Measurements from ENCODE around the gene PLXNA4. TPM values are rescaled to one million over a fixed set of nuclear protein-coding genes. Genes with fewer than 3 reads are reported as not detected.
A peak's percentile ranks its signal among the peaks of the same experiment; 100 is the strongest.

Gene PLXNA4
- total and polyA plus RNA-seq, 2 experiments from 2014 or later, result 7.3 to 33.3 TPM

DNA sequence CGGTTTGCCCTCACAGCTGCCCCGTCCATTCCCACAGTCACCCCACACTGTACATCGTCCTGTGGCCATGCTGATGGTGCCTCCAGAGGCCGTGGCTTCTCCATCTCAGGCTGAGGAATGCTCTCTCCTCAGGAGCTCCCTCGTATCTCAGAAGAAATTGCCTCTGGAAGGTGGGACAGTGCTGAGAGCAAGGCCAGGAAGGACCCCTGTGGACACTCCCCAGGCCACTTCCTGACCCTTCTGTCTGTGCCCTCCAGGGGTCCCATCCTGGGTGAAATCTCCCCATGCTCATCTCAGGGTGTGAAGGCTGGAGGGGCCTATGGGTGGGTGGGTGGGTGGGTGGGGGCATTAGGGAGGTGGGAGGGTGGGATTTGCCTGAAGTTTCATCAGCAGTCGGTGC is 454.3 kb downstream of the PLXNA4 start:
- DNase-seq (ENCODE audit: low read depth in 1 of 2, low spot score in 1 of 2), result no peak
- Histone ChIP-seq H3K9me3 (ENCODE audit: low read depth) (no peaks in the 10 kb centered on the region), H3K27ac (no peak overlapping the region), H3K4me1 (ENCODE audit: low read depth) (no peaks in the 10 kb centered on the region), H3K36me3 (no peaks in the 10 kb centered on the region), H3K4me3 (no peak overlapping the region), H3K27me3 (no peaks in the 10 kb centered on the region)
- TF ChIP-seq, protein P1, sequence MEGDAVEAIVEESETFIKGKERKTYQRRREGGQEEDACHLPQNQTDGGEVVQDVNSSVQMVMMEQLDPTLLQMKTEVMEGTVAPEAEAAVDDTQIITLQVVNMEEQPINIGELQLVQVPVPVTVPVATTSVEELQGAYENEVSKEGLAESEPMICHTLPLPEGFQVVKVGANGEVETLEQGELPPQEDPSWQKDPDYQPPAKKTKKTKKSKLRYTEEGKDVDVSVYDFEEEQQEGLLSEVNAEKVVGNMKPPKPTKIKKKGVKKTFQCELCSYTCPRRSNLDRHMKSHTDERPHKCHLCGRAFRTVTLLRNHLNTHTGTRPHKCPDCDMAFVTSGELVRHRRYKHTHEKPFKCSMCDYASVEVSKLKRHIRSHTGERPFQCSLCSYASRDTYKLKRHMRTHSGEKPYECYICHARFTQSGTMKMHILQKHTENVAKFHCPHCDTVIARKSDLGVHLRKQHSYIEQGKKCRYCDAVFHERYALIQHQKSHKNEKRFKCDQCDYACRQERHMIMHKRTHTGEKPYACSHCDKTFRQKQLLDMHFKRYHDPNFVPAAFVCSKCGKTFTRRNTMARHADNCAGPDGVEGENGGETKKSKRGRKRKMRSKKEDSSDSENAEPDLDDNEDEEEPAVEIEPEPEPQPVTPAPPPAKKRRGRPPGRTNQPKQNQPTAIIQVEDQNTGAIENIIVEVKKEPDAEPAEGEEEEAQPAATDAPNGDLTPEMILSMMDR (IDR thresholded peaks at IDR 0.05; ENCODE audit: low read depth, low read length), result no peak

DNA sequence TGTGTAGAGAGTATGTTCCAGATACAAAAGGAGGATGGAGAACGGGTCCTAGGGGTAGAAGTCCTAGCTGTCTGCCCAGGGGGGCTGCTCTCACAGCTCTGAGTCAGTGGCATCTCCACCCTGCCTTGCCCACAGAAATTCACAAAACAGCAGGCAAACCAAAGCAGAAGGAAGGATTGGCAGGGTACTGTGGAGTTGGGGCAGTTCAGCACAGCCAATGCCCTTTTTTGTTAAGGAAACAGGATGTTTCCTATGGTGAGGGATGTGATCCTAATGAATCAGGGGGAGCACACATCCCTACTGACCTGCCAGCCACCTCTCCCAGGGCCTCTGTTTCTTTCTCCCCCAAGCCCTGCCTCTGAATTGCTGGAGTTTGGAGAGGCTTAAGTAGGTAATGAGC is 457.6 kb downstream of the PLXNA4 start:
- TF ChIP-seq, protein P1 (IDR thresholded peaks at IDR 0.05; ENCODE audit: low read depth, low read length), result no peak

DNA sequence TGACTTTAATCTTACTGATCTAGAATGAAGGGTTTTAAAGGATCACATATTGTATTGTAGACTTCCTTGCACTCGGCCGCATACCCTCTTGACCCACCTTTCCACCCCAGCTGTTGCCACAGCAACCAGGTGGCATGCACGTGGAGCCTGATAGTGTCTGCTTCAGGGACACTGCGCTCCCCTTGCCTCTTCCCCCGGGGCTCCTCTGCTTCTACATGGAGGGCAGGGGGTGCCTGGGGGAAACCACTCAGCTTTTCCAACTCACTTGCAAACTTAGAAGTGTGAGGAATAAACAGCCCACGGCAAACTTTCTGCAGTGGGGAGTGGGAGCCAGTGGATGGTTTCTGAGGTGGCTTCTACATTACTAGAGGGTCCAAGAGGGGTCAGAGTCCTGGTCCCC is 458.6 kb downstream of the PLXNA4 start:
- no peak for DNase-seq (ENCODE audit: low read depth in 1 of 2, low spot score in 1 of 2)
- Histone ChIP-seq H3K4me1 (ENCODE audit: low read depth) (no peaks in the 10 kb centered on the region), H3K4me3 (no peak overlapping the region), H3K27me3 (no peaks in the 10 kb centered on the region), H3K36me3 (no peaks in the 10 kb centered on the region), H3K9me3 (ENCODE audit: low read depth) (no peaks in the 10 kb centered on the region), H3K27ac (no peak overlapping the region)
- TF ChIP-seq, protein P1 (IDR thresholded peaks at IDR 0.05; ENCODE audit: low read depth, low read length), result no peak

More for the DNA sequence above, 457.6 kb downstream of the PLXNA4 start:
- H3K27ac ChIP-seq, result no peak overlapping the region
- H3K36me3 ChIP-seq, result no peaks in the 10 kb centered on the region
- no peaks in the 10 kb centered on the region for H3K9me3 ChIP-seq (ENCODE audit: low read depth)
- H3K4me1 ChIP-seq (ENCODE audit: low read depth), result no peaks in the 10 kb centered on the region
- H3K27me3 ChIP-seq, result no peaks in the 10 kb centered on the region
- H3K4me3 ChIP-seq, result no peak overlapping the region
- DNase-seq (ENCODE audit: low read depth in 1 of 2, low spot score in 1 of 2), result no peak

DNA sequence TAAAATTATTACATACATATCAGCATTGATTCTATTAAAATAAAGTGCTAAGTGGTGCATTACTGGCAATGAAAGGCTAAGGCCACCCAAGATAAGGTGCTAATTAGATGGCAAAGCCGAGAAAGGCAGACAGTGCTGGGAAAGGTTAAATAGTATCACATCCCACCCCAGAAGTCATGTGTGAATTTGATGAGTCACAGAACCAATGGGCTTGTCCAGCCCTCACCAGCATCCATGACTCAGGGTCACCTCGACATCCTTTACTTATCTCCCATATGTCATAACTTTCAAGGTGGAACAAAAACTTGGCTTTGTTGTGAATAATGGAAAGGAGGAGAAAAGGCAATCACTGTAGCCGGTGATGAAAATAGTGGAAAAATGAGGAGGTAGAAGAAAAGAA is 459.1 kb downstream of the PLXNA4 start:
- H3K4me1 ChIP-seq (ENCODE audit: low read depth), result no peaks in the 10 kb centered on the region
- no peaks in the 10 kb centered on the region for H3K27me3 ChIP-seq
- TF ChIP-seq, protein P1 (IDR thresholded peaks at IDR 0.05; ENCODE audit: low read depth, low read length), result no peak
- peak in 1 of 2 donors; percentile 21 for DNase-seq (ENCODE audit: low read depth in 1 of 2, low spot score in 1 of 2)
- no peaks in the 10 kb centered on the region for H3K36me3 ChIP-seq
- H3K27ac ChIP-seq, result no peak overlapping the region
- H3K9me3 ChIP-seq (ENCODE audit: low read depth), result no peaks in the 10 kb centered on the region
- H3K4me3 ChIP-seq, result no peak overlapping the region

DNA sequence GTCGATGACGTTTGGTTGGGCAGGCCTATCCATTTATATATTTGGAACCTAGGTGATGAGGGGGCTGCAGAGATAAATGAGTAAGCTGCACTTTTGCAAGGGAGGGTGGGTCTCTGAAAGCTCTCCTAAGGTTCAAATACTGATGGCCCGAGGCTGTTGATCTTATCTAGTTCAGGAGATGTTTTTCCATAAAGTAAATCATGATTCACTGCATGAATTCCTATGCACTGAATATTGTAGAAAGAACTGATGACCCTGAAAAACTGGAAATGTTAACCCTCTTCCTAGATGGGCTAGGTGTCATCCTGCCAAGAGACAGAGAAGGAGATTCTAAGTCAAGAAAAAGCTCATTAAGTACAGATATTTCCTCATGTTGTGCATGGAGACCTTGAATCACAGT is 459.9 kb downstream of the PLXNA4 start:
- H3K27me3 ChIP-seq, result no peaks in the 10 kb centered on the region
- H3K9me3 ChIP-seq (ENCODE audit: low read depth), result no peaks in the 10 kb centered on the region
- TF ChIP-seq, protein P1 (IDR thresholded peaks at IDR 0.05; ENCODE audit: low read depth, low read length), result no peak
- no peak overlapping the region for H3K4me3 ChIP-seq
- H3K36me3 ChIP-seq, result no peaks in the 10 kb centered on the region
- H3K4me1 ChIP-seq (ENCODE audit: low read depth), result no peaks in the 10 kb centered on the region
- no peak overlapping the region for H3K27ac ChIP-seq
- DNase-seq (ENCODE audit: low read depth in 1 of 2, low spot score in 1 of 2), result no peak

DNA sequence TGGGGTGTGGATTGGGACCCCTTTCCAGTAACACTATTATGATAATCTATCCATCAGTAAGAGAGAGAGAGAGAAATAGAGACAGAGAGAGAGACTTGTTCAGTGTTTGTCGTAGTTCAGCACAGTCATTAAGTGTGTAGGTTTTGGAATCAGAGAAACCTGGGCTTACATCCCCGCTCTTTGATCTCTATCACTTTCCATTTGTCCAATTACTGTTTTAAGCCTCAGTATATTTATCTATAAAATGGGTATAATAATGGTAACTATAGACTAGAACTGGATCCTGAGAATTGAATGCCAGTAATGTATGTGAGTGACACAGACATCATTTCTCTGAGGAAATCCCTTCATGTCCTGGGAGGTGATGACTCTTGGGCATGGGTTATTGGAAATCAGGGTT is 460.5 kb downstream of the PLXNA4 start:
- TF ChIP-seq, protein P1 (IDR thresholded peaks at IDR 0.05; ENCODE audit: low read depth, low read length), result no peak
- H3K4me3 ChIP-seq, result no peak overlapping the region
- no peaks in the 10 kb centered on the region for H3K4me1 ChIP-seq (ENCODE audit: low read depth)
- no peaks in the 10 kb centered on the region for H3K36me3 ChIP-seq
- no peaks in the 10 kb centered on the region for H3K9me3 ChIP-seq (ENCODE audit: low read depth)
- DNase-seq (ENCODE audit: low read depth in 1 of 2, low spot score in 1 of 2), result no peak
- no peak overlapping the region for H3K27ac ChIP-seq
- no peaks in the 10 kb centered on the region for H3K27me3 ChIP-seq
